Putamen (tissue), 1 donor: ENCODE measurements around the gene GPX2.
A peak's percentile ranks its signal among the peaks of the same experiment; 100 is the strongest.
"Not testable (repeated sequence)": the region's sequence is repeated elsewhere in the genome, so short reads cannot be mapped to it uniquely, and the experiment has no call there.

Experiments used
- DNase-seq: peaks from one replicate; pipeline ENCODE4 v3.0.0-alpha.2; 2016; ENCODE audit warnings: low spot score

The GPX2 gene

DNA sequence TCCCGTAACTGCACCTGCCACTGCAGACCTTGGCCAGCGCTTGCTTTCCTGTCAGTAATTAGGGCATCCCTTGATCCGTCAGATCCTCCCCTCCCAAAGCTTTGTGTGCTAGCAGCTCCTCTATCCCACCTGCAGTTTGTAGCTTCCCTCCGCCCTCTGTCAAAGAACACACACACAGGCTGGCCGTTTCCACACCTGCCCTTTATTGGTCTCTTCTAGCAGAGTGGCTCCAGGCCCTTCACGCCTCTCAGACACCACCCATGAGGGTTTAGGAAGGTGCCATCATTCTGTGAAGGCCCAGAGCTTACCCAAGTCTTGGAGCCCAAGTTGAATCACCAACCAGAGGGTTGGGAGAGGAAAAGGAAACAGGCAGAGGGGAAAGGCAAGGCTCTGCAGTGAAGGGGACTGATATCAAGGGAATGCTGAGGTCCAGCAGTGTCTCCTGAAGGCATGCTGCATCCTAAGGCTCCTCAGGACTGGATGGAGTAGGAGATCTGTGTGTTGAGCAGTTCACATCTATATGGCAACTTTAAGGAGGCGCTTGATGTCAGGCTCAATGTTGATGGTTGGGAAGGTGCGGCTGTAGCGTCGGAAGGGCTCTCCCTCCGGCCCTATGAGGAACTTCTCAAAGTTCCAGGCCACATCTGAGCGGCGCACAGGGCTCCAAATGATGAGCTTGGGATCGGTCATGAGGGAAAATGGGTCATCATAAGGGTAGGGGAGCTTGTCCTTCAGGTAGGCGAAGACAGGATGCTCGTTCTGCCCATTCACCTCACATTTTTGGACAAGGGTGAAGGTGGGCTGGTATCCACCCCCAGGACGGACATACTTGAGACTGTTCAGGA, 3.4 kb downstream of the GPX2 start:
- no peak for DNase-seq

DNA sequence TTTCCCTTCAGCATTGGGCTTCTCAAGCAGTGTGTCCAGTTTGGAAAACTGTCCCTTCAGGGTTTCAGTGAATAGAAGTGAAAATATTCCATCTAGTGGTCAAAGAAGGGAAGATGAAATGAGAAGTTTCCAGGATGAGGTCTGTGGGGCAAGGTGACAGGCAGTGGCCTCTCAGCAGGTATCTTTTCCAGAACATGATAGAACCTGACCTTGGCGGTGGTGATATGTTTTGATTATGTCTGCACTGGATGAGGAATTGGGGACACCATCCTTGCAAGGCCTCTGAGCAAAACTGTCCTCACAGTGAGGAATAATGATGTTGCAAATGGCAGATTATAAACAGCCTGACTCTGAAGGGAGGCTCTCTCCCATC, 4.7 kb downstream of the GPX2 start:
- DNase-seq = no peak

DNA sequence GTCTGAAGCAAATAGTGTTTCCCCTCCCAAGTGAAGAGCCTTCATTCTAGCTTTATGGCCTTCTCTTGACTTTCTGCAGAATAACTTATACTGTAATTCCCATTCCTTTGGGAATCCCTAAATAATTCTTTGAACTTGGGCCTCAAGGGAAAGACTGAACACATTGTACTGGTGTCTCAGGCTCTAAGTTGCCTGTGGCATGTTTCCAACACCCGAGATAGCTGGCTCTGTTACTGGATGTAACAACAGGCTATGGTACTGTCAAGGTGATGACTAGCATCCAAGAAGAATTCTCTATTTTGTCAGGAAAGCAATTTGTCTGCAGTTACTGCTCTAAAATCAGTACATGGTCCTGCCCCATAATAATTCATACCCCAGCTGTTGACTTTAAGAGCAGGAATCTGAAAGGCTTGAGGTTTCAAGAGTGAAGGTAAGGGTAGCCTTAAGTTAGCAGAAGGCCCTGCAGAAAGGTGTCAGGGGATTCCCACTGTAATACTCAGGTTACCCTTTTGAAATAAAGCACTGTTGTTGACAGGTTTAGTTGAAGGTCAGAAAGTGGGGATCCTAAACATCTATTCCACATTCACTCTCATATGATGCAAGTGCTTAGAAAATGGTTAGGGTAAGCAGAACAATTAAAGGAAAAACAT, 5.2 kb downstream of the GPX2 start:
- DNase-seq = no peak

DNA sequence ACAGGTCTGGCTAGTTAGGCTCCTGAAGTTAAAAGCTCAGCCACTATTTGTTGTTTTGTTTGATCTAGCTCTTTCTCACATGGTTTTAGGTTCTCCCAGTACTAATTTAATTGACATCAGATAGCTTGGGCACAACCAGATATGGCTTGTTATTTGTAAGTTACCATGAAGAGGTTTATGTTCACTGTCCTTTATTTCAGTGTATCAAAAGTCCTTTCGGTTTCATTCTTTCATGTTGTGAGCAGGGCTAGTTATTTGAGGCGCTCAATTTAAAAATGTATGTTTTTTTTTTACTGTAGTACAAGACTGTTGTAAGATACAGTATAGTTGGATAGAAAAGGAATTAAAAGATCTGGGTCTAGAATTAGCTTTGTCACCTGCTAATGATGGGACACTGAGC, 7.0 kb downstream of the GPX2 start:
- no peak for DNase-seq

DNA sequence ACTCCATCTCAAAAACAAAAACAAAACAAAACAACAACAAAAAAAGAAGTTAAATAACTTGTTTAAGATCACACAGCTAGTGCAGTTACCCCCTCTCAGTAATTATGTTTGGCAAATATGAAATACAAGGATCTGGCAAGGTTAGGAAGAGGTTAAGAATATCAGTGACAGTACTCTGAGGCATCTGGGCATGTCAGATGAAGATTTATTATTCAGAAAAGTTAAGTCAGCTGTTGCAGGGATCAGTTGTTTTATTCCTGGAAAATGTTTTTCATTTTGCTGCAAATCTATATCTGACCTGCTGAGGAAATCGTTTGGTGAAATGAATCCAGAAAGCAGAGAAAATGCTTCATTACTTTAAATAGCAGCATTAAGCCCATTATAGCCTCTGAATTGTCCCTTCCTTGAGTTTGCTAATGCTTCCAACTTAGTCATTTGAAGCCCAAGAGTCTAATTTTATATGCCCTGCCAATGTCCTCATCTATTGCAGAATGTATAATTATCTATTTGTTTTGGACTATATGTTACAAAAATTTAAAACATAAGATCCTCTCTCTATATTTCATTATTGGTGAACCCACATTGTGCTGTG, 8.1 kb downstream of the GPX2 start:
- no peak for DNase-seq

DNA sequence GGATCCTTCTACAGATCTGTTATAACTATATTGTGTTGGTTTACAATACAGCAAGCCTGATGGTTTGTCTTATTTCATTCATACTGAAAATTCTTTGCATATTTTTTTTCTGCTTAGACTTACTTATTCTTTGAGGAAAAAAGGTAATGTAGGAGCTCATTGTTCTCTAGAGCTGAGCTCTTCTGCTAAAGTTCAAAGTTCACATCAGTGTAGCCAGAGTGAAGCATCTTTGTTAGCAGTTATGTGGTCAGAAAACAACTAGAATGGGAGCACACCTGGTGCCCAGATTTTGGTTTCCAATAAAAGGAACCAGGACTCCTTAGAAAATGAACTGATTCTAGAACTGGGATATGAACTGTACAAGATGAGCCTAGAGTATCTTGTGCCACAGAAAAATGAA, 10.3 kb downstream of the GPX2 start:
- DNase-seq = no peak

DNA sequence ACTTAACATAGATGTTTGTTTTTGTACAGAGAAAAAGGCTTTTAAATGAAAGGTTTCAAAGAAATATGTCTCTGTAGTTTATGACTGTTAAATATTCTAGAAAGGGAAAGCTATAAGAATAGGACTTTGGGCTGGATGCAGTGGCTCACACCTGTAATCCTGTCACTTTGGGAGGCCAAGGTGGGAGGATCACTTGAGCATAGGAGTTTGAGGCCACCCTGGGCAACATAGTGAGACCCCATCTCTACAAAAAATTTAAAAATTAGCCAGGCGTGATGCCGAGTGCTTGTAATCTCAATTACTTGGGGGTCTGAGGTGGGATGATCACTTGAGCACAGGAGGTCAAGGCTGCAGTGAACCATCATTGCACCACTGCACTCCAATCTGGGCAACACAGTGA, 11.4 kb downstream of the GPX2 start:
- no peak for DNase-seq

DNA sequence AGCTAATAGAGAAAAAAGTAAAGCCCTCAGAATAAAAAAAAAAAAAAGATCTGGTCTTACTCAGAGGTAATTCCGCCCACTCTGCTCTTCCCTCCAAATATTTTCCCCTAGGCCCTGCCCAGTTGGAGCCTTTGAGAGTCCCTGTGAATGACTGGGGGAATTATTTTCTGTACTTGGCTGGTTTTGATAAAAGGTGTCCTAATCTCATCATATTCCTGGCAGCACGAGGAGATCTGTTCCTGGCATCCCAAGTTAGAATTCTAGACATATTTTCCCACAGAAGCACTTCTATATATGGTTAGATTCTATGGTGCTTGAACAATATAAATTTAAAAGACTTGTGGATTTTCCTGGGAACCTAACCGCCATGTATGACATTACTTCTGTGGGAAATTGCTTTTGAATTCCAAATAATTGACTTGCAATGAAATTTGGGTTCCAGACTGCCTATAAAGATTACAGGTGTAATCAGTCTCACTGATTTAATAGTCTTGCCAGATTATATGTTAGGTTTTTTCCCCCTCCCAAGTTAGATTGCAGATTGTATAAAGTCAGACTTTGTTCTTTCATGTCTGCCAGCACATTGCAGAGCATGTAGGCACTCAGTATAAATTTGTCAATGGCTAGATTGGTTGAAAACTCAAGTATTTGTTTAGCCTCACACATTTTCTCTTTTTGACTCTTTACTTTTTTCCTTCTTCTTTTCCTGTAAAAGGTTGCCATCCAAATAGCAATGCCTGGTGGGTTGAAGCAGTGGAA, 12.3 kb downstream of the GPX2 start:
- DNase-seq = no peak

DNA sequence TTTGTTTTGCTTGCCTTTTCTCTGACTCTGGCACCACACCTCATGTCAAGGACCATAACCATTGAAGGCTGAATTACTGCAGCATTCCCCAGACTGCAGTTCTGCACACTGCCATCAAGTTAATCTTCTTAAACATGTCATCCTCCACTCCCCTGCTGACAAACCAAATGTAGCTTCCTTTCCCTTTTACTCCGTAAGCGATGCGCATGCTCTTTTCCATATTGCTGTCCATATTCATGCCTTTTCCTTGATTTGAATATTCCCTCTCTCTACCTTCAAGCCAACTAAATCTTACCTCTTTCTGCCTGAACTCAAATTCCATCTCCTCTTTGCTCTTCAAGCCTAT, 13.6 kb downstream of the GPX2 start:
- no peak for DNase-seq

DNA sequence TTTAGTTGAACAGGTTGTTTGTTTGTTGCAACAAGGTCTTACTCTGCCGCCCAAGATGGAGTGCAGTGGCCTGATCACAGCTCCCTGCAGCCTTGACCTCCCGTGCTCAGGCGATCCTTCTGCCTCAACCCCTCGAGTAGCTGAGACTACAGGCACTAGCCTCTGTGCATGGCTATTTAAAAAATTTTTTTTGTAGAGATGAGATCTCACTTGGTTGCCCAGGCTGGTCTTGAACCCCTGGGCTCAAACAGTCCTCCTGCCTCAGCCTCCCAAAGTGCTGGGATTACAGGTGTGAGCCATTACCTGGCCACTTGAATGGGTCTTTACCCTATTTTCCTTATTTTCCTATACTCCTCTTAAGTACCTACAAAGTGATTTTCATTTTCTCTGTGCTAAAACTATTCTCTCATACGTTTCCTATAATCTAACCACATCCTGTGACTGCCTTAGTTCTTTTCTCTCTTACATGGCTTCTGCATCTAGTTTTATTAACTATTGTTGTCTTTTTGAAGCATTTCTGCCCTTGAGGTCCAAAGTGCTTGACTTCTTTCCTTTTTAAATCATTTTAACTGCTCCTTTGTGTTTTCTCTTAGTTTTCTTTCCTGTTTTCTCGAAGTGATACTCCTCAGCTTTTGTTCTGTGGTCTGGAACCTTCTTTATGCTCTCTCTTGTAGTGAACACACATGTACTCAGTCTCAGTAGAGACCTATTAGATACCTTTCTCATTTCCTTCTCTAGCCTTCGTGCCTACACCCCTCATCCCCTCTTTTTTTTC, 14.1 kb downstream of the GPX2 start:
- DNase-seq = no peak

DNA sequence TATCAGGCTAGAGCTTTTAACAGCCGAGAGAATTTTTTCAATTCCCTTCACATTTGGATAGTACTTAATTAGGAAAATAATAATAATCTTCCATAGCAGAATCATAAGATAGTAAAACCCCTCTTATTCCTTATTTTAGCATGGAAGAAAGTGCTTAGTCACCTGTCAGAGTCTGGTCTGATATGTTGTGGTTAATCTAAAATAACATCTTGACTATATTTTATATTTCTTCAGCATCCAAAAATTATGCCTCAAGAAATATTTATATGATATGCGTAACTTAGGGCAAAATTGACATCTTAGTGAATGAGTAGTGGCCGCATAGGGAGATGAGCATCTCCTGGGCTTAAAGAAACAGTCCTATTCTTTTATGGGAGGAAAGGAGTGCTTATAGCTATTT, 15.5 kb downstream of the GPX2 start:
- no peak for DNase-seq

DNA sequence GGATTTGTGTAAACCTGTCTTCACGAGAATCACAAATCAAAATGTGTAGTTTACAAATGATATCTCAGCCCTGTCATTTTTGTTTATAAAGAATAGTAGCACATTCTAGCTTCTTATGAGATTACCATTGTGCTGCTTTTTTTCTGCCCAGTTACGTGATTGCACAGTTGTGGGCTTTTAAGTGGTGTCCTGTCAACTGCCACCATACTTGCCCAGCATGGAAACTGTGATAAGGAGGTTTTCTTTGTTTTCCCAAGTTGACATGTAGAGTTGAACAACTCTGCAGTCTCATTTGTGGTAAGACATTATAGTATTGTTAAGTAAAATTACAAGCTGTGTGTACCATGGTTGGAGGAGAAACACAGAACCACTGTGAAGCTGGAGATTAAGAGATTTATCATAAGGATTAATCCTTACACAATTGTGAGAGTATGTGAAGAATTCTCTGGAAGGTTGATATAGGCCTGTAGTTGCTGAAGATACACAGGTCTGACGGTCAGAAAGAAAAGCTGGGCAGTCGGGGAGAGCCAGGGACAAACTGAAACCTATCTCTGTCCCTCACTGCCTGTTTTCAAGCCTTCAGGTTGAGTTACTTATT, 16.0 kb downstream of the GPX2 start:
- no peak for DNase-seq

DNA sequence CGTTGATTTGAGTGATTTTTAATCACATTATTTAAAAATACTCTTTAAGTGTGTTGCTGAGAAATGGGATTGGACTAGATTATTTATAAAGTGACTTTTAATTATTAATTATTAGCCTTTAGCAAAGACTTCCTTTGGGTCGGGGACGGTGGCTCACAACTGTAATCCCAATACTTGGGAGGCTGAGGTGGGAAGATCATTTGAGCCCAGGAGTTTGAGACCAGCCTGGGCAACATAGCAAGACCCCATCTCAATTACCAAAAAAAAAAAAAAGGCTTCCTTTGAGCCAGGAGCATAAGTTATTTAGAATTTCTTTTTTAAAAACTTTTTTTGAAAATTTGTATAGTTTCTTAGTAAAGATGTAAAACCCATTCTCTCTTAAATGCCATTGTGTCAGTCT, 19.5 kb downstream of the GPX2 start:
- DNase-seq = no peak

DNA sequence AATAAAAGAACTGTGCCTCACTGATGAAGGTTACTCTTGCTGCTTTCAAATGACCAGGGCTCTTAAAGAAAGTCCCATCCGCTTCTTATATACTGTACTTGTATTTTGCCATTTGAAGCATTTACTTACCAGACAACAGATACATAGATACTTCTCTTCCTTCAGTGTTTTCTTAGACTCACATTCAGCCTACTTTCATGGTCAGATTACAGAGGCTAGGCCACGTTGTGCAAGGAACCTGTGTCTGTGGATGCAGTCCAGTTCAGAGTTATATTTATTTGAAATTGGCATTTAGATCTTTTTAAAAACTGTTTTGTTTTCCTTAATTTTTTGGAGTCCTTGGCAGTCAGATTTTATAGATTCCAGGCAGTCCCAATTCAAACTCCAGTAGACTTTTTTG, 22.1 kb downstream of the GPX2 start:
- DNase-seq = no peak

DNA sequence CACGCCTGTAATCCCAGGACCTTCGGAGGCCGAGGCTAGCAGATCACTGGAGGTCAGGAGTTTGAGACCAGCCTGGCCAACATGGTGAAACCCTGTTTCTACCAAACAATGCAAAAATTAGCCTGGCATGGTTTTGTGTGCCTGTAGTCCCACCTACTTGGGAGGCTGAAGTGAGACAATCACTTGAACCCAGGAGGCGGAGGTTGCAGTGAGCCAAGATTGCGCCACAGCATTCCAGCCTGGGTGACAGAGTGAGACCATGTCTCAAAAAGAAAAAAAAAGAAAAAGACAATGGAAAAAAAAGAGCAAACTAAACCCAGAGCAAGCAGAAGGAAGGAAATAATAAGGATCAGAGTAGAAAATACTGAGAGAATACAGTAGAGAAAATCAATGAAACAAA, 22.9 kb downstream of the GPX2 start:
- DNase-seq = no peak

DNA sequence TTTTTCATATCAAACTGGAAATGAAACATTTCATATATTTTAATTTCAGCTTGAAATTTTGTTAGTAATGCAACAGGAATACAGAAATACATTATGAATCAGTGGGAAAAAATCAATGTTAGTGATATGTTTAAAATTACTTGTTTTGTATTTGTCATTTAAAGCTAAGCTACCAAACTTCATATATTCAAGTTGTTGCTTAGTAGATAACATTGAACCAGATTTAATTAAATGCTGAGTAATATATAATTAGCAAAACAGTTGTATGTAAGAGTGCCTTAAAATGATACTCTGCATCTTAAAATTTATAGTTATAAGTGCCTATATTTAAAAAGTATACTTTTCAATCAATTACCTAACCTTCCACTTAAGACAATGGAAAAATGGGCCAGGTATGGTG, 23.3 kb downstream of the GPX2 start:
- no peak for DNase-seq

DNA sequence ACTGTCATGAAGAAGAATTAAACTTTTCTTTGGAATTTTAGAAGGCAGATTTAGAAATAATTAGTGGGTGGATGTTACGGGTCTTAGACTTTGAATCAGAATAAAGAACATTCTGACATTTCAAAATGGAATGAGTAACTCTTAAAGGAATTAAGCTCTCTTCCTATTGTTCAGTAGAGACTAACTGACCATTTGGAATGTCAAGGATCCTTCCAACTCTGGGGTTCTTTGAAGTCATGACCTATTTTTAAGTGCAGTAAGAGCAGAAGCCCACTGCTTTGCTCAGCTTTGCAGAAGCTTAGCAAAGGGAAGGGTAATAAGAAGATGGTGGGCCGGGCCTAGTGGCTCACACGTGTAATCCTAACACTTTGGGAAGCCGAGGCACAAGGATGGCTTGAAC, 24.3 kb downstream of the GPX2 start:
- no peak for DNase-seq

DNA sequence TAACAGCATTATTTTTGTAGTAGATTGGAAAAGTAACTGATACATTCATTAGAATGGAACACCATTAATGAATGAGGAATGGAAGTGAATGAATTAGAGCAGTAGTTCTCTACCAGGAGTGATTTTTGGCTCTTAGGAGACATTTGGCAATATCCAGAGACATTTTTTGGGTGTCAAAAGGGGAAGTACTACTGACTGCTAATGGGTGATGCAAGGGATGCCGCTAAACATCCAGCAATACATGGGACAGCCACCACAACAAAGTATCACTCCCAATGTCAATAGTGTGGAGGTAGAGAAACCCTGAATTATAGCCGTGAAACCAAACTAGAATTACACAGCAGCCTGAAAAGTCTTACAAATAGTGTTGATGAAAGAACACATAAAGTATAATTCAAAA, 26.7 kb downstream of the GPX2 start:
- no peak for DNase-seq

DNA sequence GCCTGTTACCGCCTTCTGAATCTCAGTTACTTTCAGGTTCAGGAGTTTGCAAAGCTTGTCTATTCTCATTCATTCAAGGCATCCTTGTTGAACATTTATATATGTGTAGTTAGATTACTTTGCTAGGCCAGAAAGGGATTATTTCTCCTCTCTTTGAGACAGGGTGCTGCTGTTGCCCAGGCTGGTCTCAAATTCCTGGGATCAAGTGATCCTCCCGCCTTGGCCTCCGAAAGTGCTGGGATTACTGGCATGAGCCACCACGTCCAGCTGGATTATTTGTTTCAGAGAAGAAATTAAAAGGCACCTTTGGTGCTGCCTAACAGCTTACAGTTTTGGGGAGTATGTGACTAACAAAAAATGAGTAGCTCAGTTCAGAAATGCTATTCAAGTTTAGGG, 27.5 kb downstream of the GPX2 start:
- no peak for DNase-seq

DNA sequence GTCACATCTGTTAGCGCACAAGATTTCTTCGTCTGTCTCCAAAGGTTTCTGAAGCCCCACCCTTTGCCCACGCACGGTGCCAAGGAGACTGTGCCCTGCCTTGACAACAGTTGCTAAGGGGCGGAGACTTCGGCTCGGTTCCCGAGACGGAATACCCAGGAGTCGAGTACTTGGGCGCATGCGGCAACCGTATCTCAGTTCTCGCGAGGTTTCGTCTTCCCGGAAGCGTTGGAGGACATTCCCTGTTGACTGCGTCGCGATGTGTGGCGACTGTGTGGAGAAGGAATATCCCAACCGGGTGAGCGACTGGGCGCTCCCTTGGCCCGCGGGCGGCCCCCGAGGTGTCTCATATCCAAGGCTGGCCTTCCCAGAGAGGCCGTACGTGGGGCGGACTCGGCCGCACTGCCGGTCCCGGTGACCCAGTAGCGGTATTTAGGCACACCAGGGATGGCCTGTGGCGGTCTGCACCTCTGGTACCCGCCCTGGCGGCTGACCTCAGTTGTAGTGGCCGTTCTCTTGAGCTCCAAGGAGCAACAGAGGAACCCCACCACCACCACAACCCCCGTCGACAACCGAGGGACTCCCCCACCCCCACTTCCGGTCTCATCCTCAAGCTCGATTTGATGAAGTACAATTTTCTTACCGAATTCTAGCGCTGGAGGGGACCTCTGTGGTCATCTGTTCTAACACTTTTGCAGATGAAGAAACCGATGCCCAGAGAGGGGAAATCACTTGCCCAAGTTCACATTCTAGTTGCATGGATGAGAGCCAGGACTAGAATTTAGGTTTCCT, 28.1 kb downstream of the GPX2 start, which contains the start of gene CHURC1:
Gene CHURC1, plus strand, starts transcription at position 219 of the 792 bp plus-strand sequence. Its CDS starts 41 bp downstream, at position 260.
- DNase-seq = peak; percentile 97

DNA sequence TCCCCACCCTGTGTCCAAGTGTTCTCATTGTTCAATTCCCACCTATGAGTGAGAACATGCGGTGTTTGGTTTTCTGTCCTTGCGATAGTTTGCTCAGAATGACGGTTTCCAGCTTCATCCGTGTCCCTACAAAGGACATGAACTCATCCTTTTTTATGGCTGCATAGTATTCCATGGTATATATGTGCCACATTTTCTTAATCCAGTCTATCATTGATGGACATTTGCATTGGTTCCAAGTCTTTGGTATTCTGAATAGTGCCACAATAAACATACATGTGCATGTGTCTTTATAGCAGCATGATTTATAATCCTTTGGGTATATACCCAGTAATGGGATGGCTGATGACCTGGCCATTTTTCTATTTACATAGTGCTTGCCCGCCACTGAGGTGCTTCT, 29.1 kb downstream of the GPX2 start:
- DNase-seq = not testable (repeated sequence)
